NCI-H187 treated with DMSO at 0.1 percent for 48 hours (cell line): ENCODE measurements around the gene FIZ1.

ENCODE experiments used
- DNase-seq: peaks from one replicate; lab custom pipeline; 2025; lab: John Stamatoyannopoulos, UW

FIZ1 gene

DNA sequence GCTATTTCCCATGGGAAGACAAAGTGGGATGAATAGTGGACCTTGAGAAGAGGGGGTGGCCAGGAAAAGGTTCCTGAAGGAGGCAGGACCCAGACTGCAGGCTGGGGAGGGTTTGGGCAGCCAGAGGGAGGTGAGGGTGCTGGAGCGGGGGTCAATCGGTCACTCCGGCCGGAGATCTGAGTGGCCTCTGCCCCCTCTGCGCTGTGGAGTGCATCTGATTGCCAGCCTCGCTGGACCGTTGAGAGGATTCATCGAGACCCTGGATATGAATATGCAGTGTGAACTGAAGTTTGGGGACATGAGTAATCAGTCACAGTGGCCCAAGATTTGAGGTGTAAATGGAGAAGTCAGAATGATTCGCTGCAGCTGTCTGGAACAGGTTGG, 36.0 kb upstream of the FIZ1 start:
- no peak for DNase-seq

DNA sequence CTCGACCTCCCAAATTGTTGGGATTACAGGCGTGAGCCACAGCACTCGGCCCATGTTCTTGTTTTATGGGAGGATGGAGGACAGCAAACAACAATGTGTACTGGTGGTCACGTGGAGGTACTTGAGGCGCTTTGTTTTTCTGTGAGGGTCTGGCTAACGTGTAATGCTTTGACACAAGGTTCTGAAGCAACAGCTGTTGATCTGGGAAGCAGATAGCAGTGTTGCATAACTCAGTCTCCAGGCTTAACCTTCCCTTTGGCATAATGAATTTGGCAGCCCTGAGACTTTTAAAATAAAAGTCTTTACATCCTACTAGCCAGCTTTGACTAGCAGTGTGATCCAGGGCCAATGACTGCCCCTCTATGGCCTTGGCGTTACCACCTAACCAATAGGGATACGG, 34.5 kb upstream of the FIZ1 start:
- DNase-seq = no peak

DNA sequence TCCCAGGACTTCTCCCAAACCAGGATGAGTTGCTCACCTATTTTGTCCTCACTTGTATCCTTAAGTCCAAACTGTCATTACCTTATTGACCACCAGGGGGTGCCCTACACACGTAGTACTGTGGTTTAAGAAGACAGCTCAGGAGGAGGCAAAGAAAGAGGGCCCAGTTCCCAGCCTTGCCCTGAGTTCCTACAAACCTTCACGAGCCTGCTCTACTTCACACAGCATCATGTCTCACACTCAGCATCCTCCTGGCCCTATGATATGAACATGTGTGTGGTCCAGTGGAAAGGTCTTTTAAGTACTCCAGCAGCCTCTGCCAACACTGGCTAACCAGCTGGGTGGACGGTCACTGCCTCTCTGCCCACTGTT, 33.1 kb upstream of the FIZ1 start:
- peak; percentile 87 for DNase-seq

DNA sequence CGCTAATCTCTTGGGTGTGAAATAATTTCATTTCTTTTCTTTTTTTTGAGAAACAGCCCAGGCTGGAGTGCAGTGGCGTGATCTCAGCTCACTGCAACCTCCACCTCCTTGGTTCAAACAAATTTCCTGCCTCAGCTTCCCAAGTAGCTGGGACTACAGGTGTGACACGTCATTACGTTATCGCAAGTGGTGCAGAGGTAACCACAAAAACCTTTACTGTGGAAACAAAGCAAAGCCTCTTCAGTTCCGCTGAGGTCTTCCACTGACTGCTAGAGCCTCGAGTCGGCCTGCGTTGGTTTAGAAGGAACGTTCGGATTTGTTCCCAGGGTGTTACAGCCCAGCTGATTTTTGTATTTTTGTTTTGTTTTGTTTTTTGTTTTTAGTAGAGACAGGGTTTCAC, 27.0 kb upstream of the FIZ1 start:
- DNase-seq = no peak

DNA sequence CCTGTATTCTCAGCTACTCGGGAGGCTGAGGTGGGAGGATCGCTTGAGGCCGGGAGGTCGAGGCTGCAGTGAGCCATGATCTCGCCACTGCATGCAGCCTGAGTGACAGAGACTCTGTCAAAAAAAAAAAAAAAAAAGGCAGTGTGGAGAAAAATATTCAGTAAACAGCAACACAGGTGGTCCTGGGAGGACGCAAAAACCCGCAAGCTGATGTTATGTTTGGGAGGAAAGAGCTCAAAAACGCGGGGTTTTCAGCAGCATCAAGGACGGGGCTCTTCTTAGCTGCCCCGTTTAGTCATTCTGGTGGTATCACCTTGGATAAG, 25.6 kb upstream of the FIZ1 start:
- DNase-seq = no peak

DNA sequence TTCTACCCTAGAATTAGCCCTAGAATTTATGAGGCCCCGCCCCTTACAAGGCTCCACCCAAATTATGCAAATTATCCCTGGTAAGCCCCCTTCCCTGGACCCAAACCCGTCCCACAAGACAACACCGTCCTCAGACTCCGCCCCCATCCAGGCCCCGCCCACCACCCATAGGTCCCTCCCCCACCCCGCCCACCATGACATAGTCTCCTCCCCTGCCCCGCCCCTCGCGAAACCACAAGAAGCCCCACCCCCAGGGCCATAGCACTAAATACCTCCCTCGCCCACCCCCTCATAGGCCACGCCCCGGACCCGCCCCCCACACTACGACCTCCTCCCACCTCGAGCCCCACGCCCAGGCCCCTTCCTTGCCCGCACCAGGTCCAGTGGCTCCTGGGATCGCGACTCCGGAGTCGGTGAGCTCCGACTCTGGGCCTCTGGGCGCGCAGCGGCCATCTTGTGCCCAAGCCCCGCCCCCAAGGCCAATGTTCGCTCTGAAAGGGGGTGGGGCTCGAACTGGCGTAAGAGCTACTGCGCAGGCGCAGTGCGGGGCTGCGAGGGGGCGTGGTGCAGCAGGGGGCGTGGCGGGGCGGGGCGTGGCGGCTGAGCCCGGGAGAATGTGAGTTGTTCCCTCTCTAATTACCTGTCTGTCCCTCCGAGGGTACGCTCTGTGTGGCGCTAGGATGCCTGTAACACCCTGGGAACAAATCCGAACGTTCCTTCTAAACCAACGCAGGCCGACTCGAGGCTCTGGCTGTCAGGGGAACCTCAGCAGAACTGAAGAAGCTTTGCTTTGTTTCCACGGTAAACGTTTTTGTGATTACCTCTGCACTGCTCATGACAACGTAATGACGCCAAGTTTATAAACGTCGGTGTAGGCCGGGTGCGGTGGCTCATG, 25.0 kb upstream of the FIZ1 start, which contains the start of gene ZNF784:
TSS of gene ZNF784 (minus strand) at position 458 of the 895 bp plus-strand sequence. CDS start at position 453, 5 bp downstream.
- peak; percentile 89 for DNase-seq

DNA sequence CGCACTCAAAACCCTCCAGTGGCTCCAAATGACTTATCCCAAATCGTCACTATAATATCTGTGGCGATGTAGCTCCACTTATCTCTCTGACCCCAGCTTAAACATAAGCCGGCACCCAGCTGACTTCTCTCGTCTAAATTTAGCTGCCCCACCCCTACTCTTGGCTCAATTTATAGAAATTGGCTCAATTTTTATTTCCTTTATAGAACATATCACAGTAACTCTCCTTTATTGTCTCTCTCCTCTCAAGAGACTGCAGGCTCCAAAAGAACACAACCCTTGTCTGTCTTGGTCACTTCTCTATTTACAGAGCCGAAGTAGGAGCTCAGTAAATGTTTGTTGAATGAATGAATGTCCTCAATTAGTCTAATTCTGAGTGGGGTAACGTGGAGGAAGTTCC, 24.2 kb upstream of the FIZ1 start:
- DNase-seq = no peak

DNA sequence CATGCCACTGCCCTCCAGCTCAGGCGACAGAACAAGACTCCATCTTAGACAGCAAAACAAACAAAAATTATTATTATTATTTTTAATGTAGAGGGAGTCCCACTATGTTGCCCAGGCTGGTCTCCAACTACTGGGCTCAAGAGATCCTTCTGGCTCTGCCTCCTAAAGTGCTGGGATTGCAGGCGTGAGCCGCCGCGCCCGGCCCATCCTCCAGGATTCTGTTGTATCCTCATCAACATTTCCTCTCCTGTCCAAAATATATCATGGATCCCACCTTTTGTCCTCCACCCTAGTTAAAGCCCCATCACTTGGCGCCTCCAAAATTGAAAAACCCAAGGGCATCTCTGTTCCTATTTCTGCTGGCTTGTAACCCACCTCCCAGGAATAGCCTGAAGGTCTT, 23.8 kb upstream of the FIZ1 start:
- no peak for DNase-seq

DNA sequence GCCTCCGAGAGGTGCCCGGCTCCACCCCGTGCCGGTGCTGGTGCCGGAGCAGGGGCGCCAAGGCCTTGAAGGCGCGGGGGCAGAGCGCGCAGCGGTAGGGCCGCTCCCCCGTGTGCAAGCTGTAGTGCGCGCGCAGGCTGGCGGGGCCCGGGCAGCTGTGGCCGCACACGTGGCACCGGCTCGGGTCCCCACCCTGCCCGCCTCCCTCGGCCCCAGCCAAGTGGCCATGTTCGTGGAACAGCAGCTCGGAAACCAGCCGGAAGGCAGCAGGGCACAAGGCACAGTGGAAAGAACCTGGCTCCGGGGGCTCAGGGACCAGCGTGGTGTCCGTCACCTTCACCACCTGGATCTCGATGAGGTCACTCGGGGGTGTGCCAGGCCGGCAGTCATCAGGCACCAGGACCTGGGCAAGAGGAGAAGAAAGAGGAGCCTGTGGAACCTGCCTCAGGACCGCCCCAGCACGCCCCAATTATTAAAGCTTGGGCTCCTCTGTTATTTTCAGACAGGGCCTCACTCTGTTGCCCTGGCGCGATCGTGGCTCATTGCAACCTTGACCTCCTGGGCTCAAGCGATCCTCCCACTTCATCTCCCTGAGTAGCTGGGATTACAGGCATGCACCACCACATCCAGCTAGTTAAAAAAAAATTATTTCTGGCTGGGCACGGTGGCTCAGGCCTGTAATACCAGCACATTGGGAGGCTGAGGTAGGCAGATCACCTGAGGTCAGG, 23.1 kb upstream of the FIZ1 start:
- no peak for DNase-seq

DNA sequence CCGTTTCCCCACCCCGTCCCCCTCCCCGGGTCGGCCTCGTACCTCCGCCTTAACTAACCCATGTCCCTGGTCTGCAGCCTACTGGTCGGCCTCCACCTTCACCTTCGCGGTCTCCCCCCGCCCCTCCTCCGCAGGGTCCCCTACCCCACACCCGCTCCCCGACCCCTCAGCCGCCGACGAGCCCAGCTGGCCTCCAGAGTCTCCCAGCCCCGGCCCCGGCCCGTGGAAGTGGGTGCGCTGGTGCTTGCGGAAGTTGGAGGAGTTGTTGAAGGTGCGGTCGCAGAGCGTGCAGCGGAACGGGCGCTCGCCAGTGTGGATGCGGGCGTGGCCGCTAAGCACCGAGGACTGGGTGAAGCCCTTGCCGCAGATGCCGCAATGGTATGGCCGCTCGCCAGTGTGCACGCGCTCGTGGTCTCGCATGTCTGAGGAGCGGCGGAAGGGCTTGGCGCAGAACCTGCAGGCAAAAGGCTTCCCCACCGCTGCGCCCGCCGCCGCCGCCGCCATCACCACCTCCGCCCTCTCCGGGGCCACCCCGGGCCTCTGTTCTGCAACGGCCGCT, 22.4 kb upstream of the FIZ1 start:
- DNase-seq = no peak

DNA sequence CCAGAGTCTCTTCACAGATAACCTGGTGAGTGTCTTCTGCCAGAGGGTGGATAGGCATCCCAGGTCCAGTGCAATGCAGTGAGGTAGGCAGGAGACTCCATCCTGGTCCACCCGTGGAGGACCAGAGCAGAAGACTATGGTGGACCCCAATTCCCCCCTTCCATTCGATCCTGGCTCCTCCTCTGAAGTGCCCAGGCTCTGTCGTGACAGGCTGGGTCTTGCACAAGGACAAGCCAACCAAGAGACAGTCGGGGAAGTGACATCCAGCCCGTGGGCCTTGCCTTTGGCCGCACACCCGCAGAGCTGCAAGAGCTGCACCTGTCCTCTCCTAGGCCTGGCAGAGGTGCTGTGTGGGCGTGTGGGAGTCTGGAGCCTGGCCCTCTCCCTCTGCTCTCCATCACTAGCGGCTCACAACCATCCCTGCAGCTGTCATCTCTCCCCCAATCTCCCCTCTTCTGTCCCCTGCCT, 21.9 kb upstream of the FIZ1 start:
- DNase-seq = no peak

DNA sequence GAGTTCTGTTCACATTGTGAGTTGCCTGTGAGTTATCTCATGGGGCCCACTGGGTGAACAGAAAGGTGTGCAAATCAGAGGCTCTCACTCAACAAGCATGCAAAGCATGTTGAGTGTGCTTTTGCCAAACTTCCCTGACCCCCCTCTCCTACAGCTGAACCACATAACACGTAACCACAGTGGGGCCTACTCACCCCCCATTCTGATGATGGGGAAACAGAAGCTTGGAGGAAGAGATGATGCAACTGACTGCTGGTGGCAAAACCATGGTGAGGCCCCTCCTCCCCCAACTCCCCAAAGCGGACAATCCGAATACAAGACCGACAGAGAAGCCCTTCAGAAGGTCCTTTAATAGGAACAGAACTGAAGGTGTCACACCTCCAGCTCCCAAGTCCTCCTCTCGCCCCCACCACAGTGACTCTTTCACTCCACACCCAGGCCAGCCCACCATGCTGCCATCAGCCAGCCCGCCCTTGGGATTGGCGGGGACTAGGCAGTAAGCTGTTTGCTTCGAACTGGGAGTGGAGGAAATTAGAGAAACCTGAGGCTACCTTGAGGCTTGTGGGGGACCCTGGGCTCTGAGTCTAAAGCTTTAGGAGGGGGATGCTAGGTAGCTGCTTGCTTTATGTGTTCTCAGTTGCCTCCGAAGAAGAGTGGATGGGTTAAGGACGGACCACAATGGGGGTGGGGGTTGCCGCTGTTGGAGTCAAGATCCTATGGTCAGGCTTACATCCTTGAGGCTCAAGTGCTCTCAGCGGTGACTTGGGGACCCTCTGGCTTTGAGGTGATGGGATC, 21.3 kb upstream of the FIZ1 start:
- DNase-seq = no peak

DNA sequence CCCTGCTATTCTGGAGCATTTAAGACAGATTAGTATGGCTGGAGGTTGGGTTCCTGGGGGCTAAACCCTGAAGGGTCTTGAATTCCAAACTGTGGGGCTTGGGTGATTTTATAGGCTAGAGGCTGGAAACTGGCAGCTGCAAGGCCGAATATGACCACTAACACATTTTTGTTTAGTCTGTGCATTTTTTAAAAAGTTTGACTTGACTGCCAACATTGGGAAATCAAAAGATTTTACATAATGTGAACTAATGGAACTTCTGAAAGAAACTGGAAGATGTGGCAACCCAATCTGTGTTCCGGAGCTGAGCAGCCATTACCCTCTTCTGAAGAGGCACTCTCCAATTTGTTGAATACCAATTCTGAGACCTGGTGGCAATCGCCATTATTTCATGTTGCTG, 20.0 kb upstream of the FIZ1 start:
- DNase-seq = no peak

DNA sequence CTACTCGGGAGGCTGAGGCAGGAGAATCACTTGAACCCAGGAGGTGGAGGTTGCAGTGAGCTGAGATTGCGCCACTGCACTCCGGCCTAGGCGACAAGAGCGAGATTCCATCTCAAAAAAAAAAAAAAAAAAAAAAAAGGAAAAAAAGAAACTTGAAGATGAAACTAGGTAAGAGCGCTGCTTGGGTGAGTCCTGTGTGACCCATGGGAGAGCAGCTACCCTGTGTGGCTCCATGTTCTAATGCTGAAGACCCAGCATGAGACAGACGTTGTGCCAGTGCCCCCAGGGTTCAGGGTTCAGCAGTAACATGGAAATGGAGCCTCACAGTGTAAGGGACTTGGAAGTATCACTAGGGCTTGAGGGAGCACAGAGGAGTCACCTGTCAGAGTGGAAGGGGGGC, 19.1 kb upstream of the FIZ1 start:
- DNase-seq = no peak

DNA sequence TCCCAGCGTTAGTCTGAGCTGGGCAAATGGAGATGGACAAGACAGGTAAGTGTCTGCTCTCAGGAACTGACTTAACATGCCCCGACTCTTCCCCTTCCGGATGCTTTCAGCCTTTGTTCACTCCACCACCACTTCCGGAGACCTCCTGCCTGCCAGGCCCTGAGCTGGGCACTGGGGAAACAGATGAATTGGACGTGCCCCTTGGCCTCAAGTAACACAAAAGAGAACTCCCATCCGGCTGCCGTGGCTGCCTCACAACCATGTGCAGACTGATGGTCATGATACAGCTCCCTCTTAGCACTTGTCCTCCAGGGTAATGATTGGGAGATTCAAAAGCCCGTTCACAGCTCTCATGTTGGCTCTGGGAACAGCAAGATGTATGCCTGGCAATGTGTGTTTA, 18.1 kb upstream of the FIZ1 start:
- no peak for DNase-seq

DNA sequence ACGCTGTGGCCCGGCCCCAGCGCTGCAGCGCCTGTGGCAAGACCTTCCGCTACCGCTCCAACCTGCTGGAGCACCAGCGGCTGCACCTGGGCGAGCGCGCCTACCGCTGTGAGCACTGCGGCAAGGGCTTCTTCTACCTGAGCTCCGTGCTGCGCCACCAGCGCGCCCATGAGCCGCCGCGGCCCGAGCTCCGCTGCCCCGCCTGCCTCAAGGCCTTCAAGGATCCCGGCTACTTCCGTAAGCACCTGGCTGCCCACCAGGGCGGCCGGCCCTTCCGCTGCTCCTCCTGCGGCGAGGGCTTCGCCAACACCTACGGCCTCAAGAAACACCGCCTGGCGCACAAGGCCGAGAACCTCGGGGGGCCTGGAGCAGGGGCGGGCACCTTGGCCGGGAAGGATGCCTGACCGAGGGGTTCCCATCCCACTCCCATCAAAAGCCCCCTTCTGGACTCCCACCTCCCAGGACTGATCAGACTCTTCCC, 17.1 kb upstream of the FIZ1 start:
- DNase-seq = no peak

DNA sequence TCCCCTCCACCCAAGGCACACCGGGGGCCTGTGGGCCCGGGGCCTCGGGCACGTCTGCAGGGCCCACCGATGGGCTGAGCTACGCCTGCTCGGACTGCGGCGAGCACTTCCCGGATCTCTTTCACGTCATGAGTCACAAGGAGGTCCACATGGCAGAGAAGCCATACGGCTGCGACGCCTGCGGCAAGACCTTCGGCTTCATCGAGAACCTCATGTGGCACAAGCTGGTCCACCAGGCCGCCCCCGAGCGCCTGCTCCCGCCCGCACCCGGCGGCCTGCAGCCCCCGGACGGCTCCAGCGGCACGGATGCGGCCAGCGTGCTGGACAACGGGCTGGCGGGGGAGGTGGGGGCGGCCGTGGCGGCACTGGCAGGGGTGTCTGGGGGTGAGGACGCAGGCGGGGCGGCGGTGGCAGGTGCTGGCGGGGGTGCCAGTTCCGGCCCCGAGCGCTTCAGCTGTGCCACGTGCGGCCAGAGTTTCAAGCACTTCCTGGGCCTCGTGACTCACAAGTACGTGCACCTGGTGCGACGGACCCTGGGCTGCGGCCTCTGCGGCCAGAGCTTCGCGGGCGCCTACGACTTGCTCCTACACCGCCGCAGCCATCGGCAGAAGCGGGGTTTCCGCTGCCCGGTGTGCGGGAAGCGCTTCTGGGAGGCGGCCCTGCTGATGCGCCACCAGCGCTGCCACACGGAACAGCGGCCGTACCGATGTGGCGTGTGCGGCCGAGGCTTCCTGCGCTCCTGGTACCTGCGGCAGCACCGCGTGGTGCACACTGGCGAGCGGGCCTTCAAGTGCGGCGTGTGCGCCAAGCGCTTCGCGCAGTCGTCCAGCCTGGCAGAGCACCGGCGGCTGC, 16.5 kb upstream of the FIZ1 start:
- DNase-seq = no peak

DNA sequence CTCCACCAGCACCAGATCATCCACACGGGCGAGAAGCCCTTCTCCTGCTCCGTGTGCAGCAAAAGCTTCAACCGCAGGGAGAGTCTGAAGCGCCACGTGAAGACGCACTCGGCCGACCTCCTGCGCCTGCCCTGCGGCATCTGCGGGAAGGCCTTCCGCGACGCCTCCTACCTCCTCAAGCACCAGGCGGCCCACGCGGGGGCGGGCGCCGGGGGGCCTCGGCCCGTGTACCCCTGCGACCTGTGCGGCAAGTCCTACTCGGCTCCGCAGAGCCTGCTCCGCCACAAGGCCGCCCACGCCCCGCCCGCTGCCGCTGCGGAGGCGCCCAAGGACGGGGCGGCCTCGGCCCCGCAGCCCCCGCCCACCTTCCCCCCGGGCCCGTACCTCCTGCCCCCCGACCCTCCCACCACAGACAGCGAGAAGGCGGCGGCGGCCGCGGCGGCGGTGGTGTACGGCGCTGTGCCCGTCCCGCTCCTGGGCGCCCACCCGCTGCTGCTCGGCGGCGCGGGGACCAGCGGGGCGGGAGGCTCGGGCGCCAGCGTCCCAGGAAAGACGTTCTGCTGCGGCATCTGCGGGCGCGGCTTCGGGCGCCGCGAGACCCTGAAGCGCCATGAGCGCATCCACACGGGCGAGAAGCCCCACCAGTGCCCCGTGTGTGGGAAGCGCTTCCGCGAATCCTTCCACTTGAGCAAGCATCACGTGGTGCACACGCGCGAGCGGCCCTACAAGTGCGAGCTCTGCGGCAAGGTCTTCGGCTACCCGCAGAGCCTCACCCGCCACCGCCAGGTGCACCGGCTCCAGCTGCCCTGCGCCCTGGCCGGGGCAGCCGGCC, 15.6 kb upstream of the FIZ1 start:
- DNase-seq = no peak

DNA sequence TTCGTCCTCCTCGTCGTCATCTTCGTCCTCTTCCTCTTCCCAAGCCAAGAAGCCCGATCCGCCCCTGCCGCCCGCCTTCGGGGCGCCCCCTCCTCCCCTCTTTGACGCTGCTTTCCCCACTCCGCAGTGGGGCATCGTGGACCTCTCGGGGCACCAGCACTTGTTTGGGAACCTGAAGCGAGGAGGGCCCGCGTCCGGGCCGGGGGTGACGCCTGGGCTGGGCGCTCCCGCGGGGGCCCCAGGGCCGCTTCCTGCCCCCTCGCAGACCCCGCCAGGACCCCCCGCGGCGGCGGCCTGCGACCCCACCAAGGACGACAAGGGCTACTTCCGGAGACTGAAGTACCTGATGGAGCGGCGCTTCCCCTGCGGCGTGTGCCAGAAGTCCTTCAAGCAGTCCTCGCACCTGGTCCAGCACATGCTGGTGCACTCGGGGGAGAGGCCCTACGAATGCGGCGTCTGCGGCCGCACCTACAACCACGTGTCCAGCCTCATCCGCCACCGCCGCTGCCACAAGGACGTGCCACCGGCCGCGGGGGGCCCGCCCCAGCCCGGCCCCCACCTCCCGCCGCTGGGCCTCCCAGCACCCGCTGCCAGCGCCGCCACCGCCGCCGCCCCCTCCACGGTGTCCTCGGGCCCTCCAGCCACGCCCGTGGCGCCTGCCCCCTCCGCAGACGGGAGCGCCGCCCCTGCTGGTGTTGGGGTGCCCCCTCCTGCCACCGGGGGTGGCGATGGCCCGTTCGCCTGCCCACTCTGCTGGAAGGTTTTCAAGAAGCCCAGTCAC, 14.8 kb upstream of the FIZ1 start:
- DNase-seq = no peak

DNA sequence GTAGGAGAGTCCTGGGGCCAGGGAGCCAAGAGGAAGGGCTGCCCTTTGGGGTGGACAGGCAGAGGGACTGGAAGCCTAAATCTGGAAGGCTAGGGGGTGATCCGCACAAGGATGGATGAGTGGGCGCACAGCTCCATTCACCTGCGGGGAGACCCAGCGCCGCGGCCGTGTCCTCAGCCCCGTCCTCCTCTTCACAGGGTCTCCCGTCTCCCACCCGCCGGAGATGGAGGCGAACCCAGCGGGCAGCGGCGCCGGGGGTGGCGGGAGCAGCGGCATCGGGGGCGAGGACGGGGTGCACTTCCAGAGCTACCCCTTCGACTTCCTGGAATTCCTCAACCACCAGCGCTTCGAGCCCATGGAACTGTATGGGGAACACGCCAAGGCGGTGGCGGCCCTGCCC, 14.1 kb upstream of the FIZ1 start:
- no peak for DNase-seq
